HG03439 (cell line): ENCODE data around the gene TAF11L14.

Experiments used
- ATAC-seq: cut with Tn5 transposase; IDR thresholded peaks from one replicate; pipeline ENCODE4 v1.9.1; 2021; ENCODE audit warnings: mild to moderate bottlenecking, moderate library complexity; ENCODE audit not compliant: unreplicated experiment

TAF11L14 gene

DNA sequence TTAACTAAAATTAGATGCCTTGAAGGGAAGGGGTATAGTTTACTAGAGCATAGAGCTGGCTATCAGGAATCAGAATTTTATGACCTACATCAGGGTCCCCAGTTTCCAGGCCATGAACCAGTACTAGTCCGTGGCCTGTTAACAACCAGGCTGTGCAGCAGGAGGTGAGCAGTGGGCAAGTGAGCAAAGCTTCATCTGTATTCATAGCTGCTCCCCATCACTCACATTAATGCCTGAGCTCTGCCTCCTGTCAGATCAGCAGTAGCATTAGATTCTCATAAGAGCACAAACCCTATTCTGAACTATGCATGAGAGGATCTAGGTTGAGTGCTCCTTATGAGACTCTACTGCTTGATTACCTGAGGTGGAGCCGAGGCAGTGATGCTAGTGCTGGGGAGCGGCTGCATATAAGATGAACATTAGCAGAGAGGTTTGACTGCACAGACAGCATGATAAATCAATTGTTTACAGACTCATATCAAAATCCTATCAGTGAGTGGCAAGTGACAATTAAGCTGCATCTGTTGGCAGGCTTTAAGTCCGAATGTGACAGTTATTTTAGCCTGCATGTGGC lies 44.6 kb downstream of the TAF11L14 start:
- no peak for ATAC-seq

DNA sequence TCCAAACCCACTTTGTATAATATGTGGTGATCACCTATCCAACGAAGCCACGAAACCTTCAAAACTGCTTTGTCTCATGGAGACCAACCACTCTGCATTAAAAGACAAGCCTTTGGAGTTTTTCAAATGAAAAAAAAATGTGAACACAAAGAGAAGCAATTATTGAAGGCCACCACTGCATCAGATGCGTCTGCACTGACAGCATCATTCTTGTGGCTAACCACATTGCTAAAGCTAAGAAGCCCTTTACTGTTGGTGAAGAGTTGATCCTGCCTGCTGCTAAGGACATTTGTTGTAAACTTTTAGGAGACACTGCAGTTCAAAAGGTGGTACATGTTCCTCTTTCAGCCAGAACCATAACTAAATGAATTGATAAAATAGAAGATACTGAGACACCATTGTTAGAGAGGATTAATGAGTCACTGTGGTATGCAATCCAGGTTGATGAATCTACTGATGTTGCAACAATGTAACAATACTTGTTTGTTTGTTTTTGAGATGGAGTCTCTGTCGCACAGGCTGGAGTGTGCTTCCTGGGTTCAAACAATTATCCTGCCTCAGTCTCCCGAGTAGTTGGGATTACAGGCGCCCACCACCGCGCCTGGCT lies 45.4 kb downstream of the TAF11L14 start:
- ATAC-seq, result no peak

DNA sequence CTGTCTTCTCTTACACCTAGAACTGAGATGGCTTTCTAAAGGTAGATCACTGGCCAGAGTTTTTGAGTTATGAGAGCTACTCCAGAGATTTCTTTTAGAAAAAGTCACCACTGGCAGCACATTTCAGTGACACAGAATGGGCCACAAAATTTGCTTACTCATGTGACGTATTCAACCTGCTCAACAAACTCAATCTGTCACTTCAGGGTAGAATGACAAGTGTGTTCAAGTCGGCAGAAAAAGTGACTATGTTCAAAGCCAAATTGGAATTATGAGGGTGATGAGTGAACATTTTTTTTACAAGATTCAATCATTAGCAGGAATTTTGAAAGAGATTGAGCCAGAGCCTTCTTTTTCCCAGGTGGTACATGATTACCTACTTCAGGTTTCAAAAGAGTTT lies 46.5 kb downstream of the TAF11L14 start:
- no peak for ATAC-seq
